GM18511 (cell line): ENCODE measurements around the gene RNF34.
A peak's percentile ranks its signal among the peaks of the same experiment; 100 is the strongest.

Experiments used
- ATAC-seq: cut with Tn5 transposase; IDR thresholded peaks from one replicate; pipeline ENCODE4 v1.9.1; 2021; ENCODE audit warnings: mild to moderate bottlenecking, moderate library complexity; ENCODE audit not compliant: unreplicated experiment

The RNF34 gene

DNA sequence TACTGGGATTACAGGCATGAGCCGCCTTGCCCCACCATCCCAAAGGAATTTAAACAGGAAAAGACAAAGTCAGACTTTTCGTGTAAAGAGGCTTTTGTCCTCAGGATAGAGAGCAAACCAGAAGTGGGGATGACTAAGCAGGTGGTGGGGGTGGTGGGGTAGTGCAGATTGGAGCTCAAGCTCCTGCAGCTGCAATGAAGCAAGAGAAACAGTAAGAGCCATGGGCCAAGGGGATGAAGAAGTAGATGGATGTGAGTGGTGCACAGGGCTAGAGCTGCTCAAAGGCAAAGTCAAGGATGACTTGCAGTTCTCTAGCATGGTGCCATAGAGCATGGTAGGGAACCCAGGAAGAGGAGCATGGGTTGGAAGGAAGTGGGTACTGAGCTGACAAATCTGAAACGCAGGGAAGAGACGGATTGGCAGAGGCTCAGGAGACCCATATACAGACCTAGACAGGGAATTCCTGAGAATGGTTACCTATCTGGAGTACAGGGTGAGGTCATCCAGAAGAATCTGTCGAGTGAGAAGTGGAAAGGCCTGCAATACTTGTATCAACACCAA, 11.4 kb upstream of the RNF34 start:
- no peak for ATAC-seq

DNA sequence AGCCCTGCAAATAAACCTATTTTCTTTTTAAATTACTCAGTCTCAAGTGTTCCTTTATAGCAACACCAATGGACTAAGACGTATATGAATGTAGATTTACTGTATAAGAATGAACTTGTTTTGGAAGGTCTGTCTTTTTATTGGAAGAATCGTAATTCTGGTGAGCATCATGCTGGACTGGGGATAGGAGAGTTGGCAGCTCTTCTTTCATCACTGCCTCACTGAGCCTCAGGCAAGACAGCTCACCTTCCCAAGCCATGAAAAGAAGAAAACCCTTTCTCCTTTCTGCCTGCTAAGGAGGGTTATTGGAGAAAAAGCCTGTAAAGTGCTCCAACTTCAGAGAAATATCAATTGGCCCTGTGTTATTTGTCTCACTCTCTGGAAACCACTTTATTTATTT, 9.1 kb upstream of the RNF34 start:
- ATAC-seq: no peak

DNA sequence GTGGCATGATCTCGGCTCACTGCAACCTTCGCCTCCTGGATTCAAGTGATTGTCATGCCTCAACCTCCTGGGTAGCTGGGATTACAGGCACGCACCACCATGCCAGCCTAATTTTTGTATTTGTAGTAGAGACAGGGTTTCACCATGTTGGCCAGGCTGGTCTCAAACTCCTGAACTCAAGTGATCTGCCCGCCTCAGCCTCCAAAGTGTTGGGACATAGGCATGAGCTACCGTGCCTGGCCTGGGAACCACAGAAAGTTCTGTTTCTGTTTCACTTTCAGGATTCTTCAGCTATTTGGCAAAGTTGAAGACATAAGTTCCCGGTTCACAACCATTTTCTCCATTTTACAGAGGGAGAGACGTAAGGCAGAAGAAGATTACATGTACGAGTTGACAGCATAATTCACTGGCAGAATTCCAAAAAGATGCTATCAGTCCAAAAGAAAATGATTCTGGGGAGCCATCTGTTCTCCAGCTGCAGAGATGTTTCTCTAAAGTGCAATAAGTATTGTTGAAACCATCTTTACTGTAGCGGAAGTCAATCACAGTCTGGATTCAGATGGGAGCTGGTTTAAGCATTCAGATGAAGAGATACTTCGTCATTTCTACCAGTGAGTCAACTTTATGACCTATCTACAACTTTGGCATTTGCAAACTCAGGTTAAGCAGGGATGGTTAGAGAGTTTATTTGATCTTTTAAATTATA, 8.1 kb upstream of the RNF34 start:
- no peak for ATAC-seq

DNA sequence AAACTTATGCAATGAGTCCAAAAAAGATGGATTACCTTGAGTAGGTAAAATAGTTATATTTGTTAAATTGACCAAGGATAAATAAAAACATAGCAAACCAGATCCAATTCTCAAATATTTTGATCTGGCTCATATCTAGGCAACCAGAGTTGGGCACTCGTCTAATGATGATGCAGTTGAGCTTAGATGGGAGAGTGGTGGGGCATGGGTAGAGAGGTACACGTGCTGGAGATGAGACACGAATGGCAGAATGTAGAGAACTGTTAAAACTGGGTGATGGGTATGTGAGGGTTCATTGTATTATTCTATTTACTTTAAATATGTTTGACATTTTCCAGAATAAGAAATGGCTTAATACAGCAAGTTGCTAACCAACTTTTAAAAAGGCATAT, 7.6 kb upstream of the RNF34 start:
- no peak for ATAC-seq

- no peak for ATAC-seq
These were observed 2.4 kb upstream of the RNF34 start for GRCh38 chr12:121397521-121397920.

GRCh38 chr12:121398355-121398754, 1.6 kb upstream of the RNF34 start:
- ATAC-seq: no peak

DNA sequence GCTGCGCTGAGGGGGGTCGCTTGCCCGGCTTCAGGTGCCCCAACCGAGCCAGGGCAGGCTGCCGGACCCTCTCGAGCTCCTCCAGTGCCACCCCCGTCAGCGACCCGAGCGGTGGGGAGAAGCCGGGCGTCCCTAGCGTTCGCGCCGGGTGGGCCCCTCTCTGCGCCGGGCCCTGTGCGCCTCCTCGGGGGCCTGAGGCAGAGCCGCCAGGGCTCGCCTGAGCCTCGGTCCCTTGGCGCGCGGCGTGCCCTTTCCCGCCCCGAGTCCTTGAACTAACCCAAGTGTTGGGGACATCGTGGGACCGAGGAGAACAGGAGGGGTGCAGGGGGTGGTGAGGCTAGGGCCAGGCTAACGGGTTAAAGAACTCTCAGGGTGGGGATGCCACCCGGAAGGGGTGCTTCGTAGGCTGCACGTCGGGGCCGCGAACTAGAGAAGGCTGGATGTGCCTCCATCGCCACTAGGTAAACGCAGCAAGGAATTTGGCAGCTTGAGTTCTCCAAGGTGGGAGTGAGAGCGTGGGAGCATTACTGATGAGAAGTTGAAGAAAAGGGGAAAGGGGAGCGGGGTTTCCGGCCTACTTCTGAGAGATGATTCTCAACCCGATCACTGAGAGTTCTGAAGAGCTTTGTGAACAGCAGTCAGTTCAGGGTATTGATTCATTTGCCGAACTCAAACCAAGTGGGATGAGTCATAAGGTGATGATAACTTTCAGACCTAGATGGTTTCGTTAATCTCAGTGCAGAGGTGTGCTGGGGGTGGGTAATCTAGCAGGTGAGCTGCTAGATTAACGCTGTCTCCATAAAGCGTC, 618 bp downstream of the RNF34 start:
- ATAC-seq: peak; percentile 53

GRCh38 chr12:121403721-121404120, 3.8 kb downstream of the RNF34 start:
- ATAC-seq: no peak

DNA sequence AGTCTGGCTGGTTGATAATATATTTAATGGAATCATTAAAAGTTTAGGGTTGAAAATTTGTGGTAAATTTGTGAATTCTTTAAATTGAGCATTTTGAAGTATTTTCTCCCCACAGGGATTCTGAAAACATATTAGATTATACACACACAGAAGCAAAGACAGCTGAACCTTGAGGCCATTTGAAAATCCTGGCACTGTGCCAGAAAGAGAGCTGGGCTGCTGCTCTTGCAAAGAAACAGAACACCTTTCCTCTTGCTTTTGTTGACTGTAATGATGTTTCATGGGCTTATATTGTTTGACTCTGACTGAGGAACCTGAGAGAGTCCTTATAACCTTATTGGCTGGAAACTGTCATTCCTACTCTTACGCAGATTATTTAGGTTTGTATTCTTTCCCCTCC, 4.8 kb downstream of the RNF34 start:
- no peak for ATAC-seq

DNA sequence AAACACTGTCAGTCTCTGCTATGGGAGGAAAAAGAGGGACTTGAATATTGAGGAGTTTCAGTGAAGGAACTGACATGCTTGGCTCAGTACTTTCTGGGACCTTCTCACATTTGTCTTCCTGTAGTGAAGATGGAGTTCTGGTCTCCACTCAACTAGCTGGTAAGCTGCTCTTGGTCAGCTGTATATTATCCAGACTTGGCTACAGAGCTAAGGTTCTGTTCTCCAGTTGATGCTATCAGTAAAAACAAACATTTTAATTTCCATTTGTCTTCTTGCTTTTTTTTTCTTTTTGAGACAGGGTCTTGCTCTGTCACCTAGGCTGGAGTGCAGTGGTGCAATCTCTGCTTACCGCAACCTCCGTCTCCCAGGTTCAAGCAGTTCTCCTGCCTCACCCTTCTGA, 5.3 kb downstream of the RNF34 start:
- ATAC-seq: no peak

- ATAC-seq: no peak
These were observed 14.0 kb downstream of the RNF34 start for GRCh38 chr12:121413917-121414316.

DNA sequence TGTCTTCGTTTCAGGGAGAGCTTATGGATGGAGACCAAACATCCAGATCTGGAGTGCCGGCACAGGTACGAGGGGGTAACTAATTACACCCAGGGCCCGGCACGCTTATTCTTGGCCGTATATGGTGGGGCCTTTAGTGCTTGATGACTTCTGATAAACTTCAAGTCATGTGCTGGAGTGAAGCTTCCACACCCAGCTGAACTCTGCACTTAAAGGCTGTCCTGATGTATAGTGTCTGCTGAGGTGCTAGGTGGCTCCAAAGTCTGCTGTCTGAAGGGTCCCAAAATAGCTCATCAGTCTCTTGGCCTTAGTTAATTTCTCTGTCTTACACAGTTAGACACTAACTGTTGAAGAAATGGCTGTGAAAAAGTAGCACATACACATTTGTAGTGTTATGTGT, 17.9 kb downstream of the RNF34 start:
- no peak for ATAC-seq

GRCh38 chr12:121420109-121420508, 20.2 kb downstream of the RNF34 start:
- ATAC-seq: no peak

DNA sequence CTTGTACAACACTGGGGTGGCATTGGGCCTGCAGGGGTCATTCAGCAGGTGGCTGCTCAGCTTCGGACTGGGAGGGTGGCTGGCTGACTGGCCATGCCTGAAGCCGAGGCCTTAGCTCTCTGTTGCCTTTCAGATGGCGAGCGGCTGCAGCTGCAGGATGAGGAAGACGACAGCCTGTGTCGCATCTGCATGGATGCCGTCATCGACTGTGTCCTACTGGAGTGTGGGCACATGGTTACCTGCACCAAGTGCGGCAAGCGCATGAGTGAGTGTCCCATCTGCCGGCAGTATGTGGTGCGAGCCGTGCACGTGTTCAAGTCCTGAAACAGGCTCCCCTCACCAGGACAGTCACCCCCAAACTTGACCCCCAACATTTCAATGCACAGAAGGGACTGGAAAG, 23.3 kb downstream of the RNF34 start:
- ATAC-seq: no peak

GRCh38 chr12:121423682-121424623, 24.0 kb downstream of the RNF34 start:
- no peak for ATAC-seq

DNA sequence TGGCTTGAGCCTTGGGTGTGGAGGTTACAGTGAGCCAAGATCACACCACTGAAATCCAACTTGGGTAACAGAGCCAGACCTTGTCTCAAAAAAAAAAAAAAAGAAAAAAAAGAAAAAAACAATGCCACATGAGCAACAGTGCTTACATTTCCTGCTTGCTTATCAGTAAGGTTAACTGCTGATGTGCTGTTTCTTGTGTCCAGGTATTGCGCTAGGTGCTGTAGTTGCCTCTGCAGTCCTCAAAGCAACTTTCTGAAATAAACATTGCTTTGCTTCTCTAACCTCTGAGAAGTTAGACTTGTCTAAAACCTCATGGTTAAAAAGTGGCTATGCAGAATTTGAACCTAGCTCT, 24.7 kb downstream of the RNF34 start:
- no peak for ATAC-seq

DNA sequence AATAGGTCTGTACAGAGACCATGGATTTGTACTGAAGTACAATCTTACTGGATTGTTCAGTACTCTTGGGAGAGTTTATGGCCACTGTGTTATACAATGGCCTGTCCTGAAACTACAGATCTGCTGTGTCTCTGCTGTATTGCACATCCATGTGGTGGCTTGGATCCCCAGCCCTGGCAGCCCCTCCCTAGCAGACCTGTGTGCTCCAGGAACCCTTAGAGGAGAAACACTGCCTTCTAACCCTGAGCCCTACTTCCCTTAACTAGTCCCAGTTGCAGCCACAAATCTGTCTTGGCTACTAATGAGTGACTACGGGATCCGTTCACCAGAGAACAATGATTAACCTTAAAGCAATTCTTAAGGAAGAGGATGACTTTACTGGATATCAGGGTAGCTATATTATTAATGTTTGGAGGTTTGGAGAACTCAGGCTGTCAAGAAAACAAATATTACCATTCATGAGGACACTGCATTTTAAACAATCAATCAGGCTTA, 27.7 kb downstream of the RNF34 start:
- ATAC-seq: no peak

DNA sequence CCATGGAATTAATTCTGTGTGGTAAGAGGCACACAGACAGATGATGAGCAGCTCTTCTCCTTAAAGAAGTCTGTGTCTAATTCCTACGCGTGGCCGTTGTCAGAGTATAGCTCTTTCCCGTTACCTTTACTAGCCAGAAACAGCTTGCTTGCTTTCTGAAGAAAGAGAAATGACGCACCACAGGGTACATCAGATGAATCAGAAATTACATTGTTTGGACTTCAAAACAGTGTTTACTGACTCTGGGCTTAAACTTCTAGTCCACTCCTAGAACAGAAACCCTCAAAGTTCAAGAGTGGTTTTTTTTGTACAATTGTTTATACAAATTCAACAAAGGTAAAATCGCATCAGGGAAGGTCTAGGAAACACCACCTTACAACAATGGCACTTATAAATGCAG, 29.0 kb downstream of the RNF34 start:
- ATAC-seq: no peak

DNA sequence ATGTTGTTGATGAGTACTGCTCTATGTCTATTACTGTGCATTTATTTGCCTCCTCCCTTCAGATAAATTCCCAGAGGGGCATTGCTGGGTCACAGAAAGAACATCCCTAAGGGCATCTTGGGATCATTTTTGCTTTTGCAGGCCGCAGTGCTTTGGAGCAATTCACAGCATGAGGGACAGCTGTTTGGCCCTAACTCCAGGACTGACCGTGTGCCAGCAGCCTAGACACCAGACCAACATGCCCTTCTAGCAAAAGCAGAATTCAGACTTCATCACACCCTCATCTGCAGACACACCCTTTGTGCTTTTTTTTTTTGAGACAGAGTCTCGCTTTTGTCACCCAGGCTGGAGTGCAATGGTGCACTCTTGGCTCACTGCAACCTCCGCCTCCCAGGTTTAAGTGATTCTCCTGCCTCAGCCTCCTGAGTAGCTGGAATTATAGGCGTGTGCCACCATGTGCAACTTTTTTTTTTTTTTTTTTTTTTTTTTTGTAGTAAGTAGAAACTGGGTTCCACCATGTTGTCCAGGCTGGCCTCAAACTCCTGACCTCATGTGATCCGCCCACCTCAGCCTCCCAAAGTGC, 31.0 kb downstream of the RNF34 start:
- ATAC-seq: no peak

GRCh38 chr12:121432740-121433480, 33.0 kb downstream of the RNF34 start:
- ATAC-seq: no peak
